ENCODE data around the gene MIS18BP1. TPM values are rescaled to one million over a fixed set of nuclear protein-coding genes. Genes with fewer than 3 reads are reported as not detected.
A peak's percentile ranks its signal among the peaks of the same experiment; 100 is the strongest.

The MIS18BP1 gene
- total RNA-seq, 1 donor from 2014 or later: 32.3 TPM

GRCh38 chr14:45249856-45250575 lies 3.0 kb downstream of the MIS18BP1 start:
- ATAC-seq: no peak
- Histone ChIP-seq H3K36me3 (no peaks in the 10 kb centered on the region), H3K9me3 (no peaks in the 10 kb centered on the region), H3K4me3 (peak overlapping the region; percentile 69), H3K4me1 (peaks cover 31% of the 10 kb centered on the region), H3K27me3 (no peaks in the 10 kb centered on the region), H3K27ac (peak overlapping the region; percentile 53)
- intact Hi-C loops (cut with DNase I): no loop called here
- no peak for TF ChIP-seq CTCF (IDR thresholded peaks at IDR 0.05)
- DNase-seq: no peak

GRCh38 chr14:45247427-45247826 lies 5.6 kb downstream of the MIS18BP1 start:
- no peak overlapping the region for H3K27ac ChIP-seq
- H3K36me3 ChIP-seq: no peaks in the 10 kb centered on the region
- no peak for DNase-seq
- no peak for ATAC-seq
- no peaks in the 10 kb centered on the region for H3K9me3 ChIP-seq
- H3K4me3 ChIP-seq: no peak overlapping the region
- no peak for TF ChIP-seq CTCF (IDR thresholded peaks at IDR 0.05)
- no peaks in the 10 kb centered on the region for H3K27me3 ChIP-seq
- intact Hi-C loops (cut with DNase I): no loop called here
- peaks cover 22% of the 10 kb centered on the region for H3K4me1 ChIP-seq

GRCh38 chr14:45246691-45247090 lies 6.3 kb downstream of the MIS18BP1 start:
- intact Hi-C loops (cut with DNase I): no loop called here
- TF ChIP-seq CTCF (IDR thresholded peaks at IDR 0.05): no peak

GRCh38 chr14:45246151-45246550 lies 6.9 kb downstream of the MIS18BP1 start:
- no peak for TF ChIP-seq CTCF (IDR thresholded peaks at IDR 0.05)
- Histone ChIP-seq H3K4me3 (no peak overlapping the region), H3K4me1 (peaks cover 18% of the 10 kb centered on the region), H3K9me3 (no peaks in the 10 kb centered on the region), H3K27ac (no peak overlapping the region), H3K27me3 (no peaks in the 10 kb centered on the region), H3K36me3 (peaks cover 9% of the 10 kb centered on the region)
- no peak for DNase-seq
- intact Hi-C loops (cut with DNase I): no loop called here
- no peak for ATAC-seq

More at GRCh38 chr14:45246691-45247090, 6.3 kb downstream of the MIS18BP1 start:
- peaks cover 24% of the 10 kb centered on the region for H3K4me1 ChIP-seq
- H3K9me3 ChIP-seq: no peaks in the 10 kb centered on the region
- ATAC-seq: no peak
- no peak overlapping the region for H3K4me3 ChIP-seq
- no peaks in the 10 kb centered on the region for H3K27me3 ChIP-seq
- H3K36me3 ChIP-seq: peaks cover 3% of the 10 kb centered on the region
- no peak overlapping the region for H3K27ac ChIP-seq
- no peak for DNase-seq

DNA sequence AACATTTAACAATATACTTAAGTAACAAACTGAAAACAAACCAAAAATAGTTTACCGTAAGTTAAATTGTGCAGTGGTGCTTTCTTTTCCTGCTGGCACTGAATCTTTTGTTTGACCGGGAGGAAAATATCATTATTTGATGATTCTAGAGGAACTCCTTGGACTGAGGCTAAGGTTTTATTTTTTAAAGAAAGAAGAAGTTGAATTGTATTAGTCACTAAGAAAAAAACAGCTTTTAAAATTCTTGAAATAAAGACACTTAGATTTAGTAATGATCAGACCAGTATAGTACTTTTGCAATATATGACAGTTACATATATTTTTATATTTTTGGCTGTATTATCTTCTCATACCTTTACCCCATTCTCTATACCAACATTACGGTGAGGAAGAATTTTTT lies 10.3 kb downstream of the MIS18BP1 start:
- no peak for DNase-seq
- H3K4me3 ChIP-seq: peak overlapping the region; percentile 9
- H3K4me1 ChIP-seq: peaks cover 3% of the 10 kb centered on the region
- H3K27me3 ChIP-seq: no peaks in the 10 kb centered on the region
- no peak for TF ChIP-seq CTCF (IDR thresholded peaks at IDR 0.05)
- intact Hi-C loops (cut with DNase I): no loop called here
- H3K36me3 ChIP-seq: peaks cover 12% of the 10 kb centered on the region
- H3K27ac ChIP-seq: no peak overlapping the region
- ATAC-seq: no peak
- H3K9me3 ChIP-seq: no peaks in the 10 kb centered on the region

Measured in upper lobe of right lung (tissue), 1 donor.